Right renal cortex interstitium (tissue), 3 donors: ENCODE data around the gene CACNA1H. TPM values are rescaled to one million over a fixed set of nuclear protein-coding genes. Genes with fewer than 3 reads are reported as not detected.
"Not testable (repeated sequence)": the region's sequence is repeated elsewhere in the genome, so short reads cannot be mapped to it uniquely, and the experiment has no call there.

Experiments used
- DNase-seq, 3 donors: peaks; one replicate each; pipeline ENCODE4 v3.0.0-alpha.2; 2013; ENCODE audit warnings: low read depth in 3 of 3, low spot score in 2 of 3
- polyA plus RNA-seq, 3 donors: library from polyadenylated mRNA; unstranded; fragments of 120-200 nt; gene quantifications; one replicate each; pipeline ENCODE4 v1.2.1, GENCODE V29; 2013; ENCODE audit not compliant: insufficient read length in 3 of 3

Gene CACNA1H
- polyA plus RNA-seq, 3 donors, result 16.6 to 18.4 (median 16.9) TPM

GRCh38 chr16:1261131-1261892, 108.4 kb downstream of the CACNA1H start:
- no peak for DNase-seq

- DNase-seq, result no peak
Observed at GRCh38 chr16:1262210-1262845, 109.4 kb downstream of the CACNA1H start.

GRCh38 chr16:1262846-1263221, 109.9 kb downstream of the CACNA1H start:
- no peak for DNase-seq

GRCh38 chr16:1263591-1264344, 110.9 kb downstream of the CACNA1H start:
- DNase-seq, result no peak

GRCh38 chr16:1264345-1265089, 111.6 kb downstream of the CACNA1H start:
- DNase-seq, result no peak

- no peak for DNase-seq
Observed at GRCh38 chr16:1265090-1265630, 112.3 kb downstream of the CACNA1H start.

- no peak for DNase-seq
Observed at GRCh38 chr16:1265826-1266225, 112.9 kb downstream of the CACNA1H start.

- DNase-seq, result not testable (repeated sequence)
Observed at GRCh38 chr16:1269418-1269817, 116.5 kb downstream of the CACNA1H start.

GRCh38 chr16:1271380-1271723, 118.4 kb downstream of the CACNA1H start:
- DNase-seq, result no peak

Other genes starting within 250 kb of the CACNA1H start
- gene LMF1, start 182.1 kb upstream of the CACNA1H start, polyA plus RNA-seq, result 10 to 100 TPM; 13.8 to 16.3 (median 13.9) TPM
- 1 to 10 TPM; 2.8 to 3.2 (median 3.0) TPM for gene SOX8, start 171.3 kb upstream of the CACNA1H start, polyA plus RNA-seq
- under 1 TPM in 2 of 3 donors, not detected in 1; 0.18 to 0.21 TPM for gene SSTR5, start 80.4 kb upstream of the CACNA1H start, polyA plus RNA-seq
- gene C1QTNF8, start 56.9 kb upstream of the CACNA1H start, polyA plus RNA-seq, result not detected
- gene TPSG1, start 72.2 kb downstream of the CACNA1H start, polyA plus RNA-seq, result under 1 TPM; 0.49 to 0.71 (median 0.54) TPM
- gene TPSB2, start 77.1 kb downstream of the CACNA1H start, polyA plus RNA-seq, result under 1 TPM in 1 of 3 donors, not detected in 2; 0.15 TPM
- gene TPSAB1, start 87.6 kb downstream of the CACNA1H start, polyA plus RNA-seq, result not detected
- gene TPSD1, start 103.0 kb downstream of the CACNA1H start, polyA plus RNA-seq, result not detected
- gene UBE2I, start 156.5 kb downstream of the CACNA1H start, polyA plus RNA-seq, result 100 to 1,000 TPM; 147 to 155 (median 151) TPM
- 1 to 10 TPM; 3.3 to 5.1 (median 5.1) TPM for gene BAIAP3, start 180.5 kb downstream of the CACNA1H start, polyA plus RNA-seq
- 10 to 100 TPM; 33.5 to 47.5 (median 38.1) TPM for gene TSR3, start 198.8 kb downstream of the CACNA1H start, polyA plus RNA-seq
- 10 to 100 TPM; 51.7 to 54.5 (median 53.1) TPM for gene GNPTG, start 198.8 kb downstream of the CACNA1H start, polyA plus RNA-seq